ENCODE data around the gene CDC14B. TPM values are rescaled to one million over a fixed set of nuclear protein-coding genes. Genes with fewer than 3 reads are reported as not detected.
A peak's percentile ranks its signal among the peaks of the same experiment; 100 is the strongest.

The CDC14B gene
- total and polyA plus RNA-seq, 4 donors: 8.8 to 33.3 (median 11.3) TPM

- TF ChIP-seq EGR1 (IDR thresholded peaks at IDR 0.05; ENCODE audit: low read depth in 2 of 2): peak; percentile 80 to 90
- TF ChIP-seq NR2F2 (IDR thresholded peaks at IDR 0.05): no peak
- no peak for TF ChIP-seq RAD21 (IDR thresholded peaks at IDR 0.05)
- peak; percentile 39 for TF ChIP-seq FOXA2 (IDR thresholded peaks at IDR 0.05)
- no peak for TF ChIP-seq GABPA (IDR thresholded peaks at IDR 0.05 in 1 of 2, conservative IDR thresholded peaks at IDR 0.05 in 1 of 2)
- TF ChIP-seq JUND (IDR thresholded peaks at IDR 0.05): no peak
These were observed 127.6 kb downstream of the CDC14B start (continued) for GRCh38 chr9:96491880-96492525.

GRCh38 chr9:96491079-96491879 is 128.4 kb downstream of the CDC14B start:
- Histone ChIP-seq H3K9ac (ENCODE audit: low read depth in 1 of 2, low read length in 2 of 2) (peak overlapping the region; percentile 69 to 71), H3K27me3 (ENCODE audit: control insufficient read depth in 4 of 4, insufficient read depth in 4 of 4, low read length in 3 of 4) (no peaks in the 10 kb centered on the region), H3K9me3 (ENCODE audit: control insufficient read depth in 4 of 4, low read length in 3 of 4) (no peaks in the 10 kb centered on the region), H3K4me3 (ENCODE audit: low read depth in 1 of 3, low read length in 3 of 3) (no peak overlapping the region), H3K27ac (ENCODE audit: low read depth in 1 of 2, low read length in 2 of 2) (peak overlapping the region; percentile 97), H3K36me3 (ENCODE audit: control insufficient read depth in 4 of 4, insufficient read depth in 3 of 4, low read depth in 1 of 4, low read length in 3 of 4) (peaks cover 0 to 4% (median 0%) of the 10 kb centered on the region in 4 donors), H3K4me1 (ENCODE audit: control insufficient read depth in 4 of 4, insufficient read depth in 4 of 4, low read length in 3 of 4) (peaks cover 4 to 51% (median 29%) of the 10 kb centered on the region in 4 donors)
- no peak for DNase-seq (ENCODE audit: low spot score)
- TF ChIP-seq, protein P1, sequence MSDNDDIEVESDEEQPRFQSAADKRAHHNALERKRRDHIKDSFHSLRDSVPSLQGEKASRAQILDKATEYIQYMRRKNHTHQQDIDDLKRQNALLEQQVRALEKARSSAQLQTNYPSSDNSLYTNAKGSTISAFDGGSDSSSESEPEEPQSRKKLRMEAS (IDR thresholded peaks at IDR 0.05): no peak
- no peak for TF ChIP-seq CTCF (IDR thresholded peaks at IDR 0.05; ENCODE audit: low read depth, low read length, missing input control)
- peak in 1 of 2 donors; percentile 22 for TF ChIP-seq RAD21 (IDR thresholded peaks at IDR 0.05)
- peak; percentile 65 for TF ChIP-seq YY1 (IDR thresholded peaks at IDR 0.05)
- peak; percentile 86 for TF ChIP-seq FOXA2 (IDR thresholded peaks at IDR 0.05)
- peak; percentile 73 for TF ChIP-seq FOXA1 (IDR thresholded peaks at IDR 0.05)
- peak; percentile 94 for TF ChIP-seq RXRA (IDR thresholded peaks at IDR 0.05)
- TF ChIP-seq, protein P2, sequence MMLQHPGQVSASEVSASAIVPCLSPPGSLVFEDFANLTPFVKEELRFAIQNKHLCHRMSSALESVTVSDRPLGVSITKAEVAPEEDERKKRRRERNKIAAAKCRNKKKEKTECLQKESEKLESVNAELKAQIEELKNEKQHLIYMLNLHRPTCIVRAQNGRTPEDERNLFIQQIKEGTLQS (IDR thresholded peaks at IDR 0.05): peak; percentile 9
- TF ChIP-seq, protein P3, sequence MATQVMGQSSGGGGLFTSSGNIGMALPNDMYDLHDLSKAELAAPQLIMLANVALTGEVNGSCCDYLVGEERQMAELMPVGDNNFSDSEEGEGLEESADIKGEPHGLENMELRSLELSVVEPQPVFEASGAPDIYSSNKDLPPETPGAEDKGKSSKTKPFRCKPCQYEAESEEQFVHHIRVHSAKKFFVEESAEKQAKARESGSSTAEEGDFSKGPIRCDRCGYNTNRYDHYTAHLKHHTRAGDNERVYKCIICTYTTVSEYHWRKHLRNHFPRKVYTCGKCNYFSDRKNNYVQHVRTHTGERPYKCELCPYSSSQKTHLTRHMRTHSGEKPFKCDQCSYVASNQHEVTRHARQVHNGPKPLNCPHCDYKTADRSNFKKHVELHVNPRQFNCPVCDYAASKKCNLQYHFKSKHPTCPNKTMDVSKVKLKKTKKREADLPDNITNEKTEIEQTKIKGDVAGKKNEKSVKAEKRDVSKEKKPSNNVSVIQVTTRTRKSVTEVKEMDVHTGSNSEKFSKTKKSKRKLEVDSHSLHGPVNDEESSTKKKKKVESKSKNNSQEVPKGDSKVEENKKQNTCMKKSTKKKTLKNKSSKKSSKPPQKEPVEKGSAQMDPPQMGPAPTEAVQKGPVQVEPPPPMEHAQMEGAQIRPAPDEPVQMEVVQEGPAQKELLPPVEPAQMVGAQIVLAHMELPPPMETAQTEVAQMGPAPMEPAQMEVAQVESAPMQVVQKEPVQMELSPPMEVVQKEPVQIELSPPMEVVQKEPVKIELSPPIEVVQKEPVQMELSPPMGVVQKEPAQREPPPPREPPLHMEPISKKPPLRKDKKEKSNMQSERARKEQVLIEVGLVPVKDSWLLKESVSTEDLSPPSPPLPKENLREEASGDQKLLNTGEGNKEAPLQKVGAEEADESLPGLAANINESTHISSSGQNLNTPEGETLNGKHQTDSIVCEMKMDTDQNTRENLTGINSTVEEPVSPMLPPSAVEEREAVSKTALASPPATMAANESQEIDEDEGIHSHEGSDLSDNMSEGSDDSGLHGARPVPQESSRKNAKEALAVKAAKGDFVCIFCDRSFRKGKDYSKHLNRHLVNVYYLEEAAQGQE (IDR thresholded peaks at IDR 0.05): no peak
- peak; percentile 40 for TF ChIP-seq TAF1 (conservative IDR thresholded peaks at IDR 0.05)
- peak; percentile 68 for TF ChIP-seq ZBTB33 (IDR thresholded peaks at IDR 0.05)
- TF ChIP-seq NR2F2 (IDR thresholded peaks at IDR 0.05): peak; percentile 26
- TF ChIP-seq HNF4G (IDR thresholded peaks at IDR 0.05): peak; percentile 84
- peak; percentile 35 to 68 for TF ChIP-seq JUND (IDR thresholded peaks at IDR 0.05)
- peak; percentile 95 to 96 for TF ChIP-seq HNF4A (conservative IDR thresholded peaks at IDR 0.05)
- TF ChIP-seq GABPA (IDR thresholded peaks at IDR 0.05 in 1 of 2, conservative IDR thresholded peaks at IDR 0.05 in 1 of 2): no peak
- no peak for TF ChIP-seq EGR1 (IDR thresholded peaks at IDR 0.05; ENCODE audit: low read depth in 2 of 2)
- TF ChIP-seq SP1 (IDR thresholded peaks at IDR 0.05): peak; percentile 96
- WGBS: 28% methylated on average over 10 of the region's 10 CpGs

Data from liver (tissue), 9 donors.